ENCODE results near the gene GINS2.

DNA sequence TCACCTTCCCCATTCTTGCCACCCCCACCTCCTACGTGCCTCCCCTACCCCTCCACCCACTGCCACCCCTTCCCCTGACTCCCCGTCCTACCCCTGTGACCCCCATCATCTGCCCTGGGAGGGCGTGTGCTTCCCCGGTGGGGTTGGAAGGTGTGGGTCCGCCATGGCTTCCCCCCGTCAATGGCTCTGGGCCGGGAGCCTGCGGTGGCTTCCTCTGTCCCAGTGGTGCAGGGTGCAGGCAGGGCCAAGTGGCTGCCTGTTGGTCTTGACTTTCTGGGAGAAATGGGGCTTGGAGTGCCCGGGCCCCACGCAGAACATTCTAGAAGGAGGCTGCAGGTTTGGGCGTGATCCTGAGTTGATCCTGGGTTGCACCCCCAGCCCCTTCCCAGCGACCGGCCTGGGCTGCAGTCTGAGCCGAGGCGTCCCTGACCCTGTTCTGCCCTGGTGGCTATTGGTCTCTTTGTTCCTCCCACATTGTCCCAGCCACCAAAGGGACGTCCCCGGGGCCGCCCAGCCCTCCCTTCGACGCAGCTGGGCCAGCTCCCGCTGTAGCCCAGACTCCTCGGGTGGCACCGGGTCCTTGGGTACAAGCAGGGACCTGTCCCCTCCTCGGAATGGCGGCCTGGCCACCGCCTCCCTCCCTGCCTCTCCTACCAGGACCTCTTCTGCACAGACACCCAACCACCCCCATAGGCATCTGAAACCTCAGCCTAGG is 49.9 kb downstream of the GINS2 start:
- TF ChIP-seq POLR2A (IDR thresholded peaks at IDR 0.05) = no peak
- TF ChIP-seq, protein P1, sequence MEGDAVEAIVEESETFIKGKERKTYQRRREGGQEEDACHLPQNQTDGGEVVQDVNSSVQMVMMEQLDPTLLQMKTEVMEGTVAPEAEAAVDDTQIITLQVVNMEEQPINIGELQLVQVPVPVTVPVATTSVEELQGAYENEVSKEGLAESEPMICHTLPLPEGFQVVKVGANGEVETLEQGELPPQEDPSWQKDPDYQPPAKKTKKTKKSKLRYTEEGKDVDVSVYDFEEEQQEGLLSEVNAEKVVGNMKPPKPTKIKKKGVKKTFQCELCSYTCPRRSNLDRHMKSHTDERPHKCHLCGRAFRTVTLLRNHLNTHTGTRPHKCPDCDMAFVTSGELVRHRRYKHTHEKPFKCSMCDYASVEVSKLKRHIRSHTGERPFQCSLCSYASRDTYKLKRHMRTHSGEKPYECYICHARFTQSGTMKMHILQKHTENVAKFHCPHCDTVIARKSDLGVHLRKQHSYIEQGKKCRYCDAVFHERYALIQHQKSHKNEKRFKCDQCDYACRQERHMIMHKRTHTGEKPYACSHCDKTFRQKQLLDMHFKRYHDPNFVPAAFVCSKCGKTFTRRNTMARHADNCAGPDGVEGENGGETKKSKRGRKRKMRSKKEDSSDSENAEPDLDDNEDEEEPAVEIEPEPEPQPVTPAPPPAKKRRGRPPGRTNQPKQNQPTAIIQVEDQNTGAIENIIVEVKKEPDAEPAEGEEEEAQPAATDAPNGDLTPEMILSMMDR (IDR thresholded peaks at IDR 0.05) = no peak

Measured in breast epithelium (tissue), 3 donors.